VCaP (cell line): Measurements from ENCODE around the gene ITGA2.

ENCODE experiments used
- H3K27ac ChIP-seq: fragments of 450-650 bp; 2 replicates; pipeline ENCODE4 v1.5.1; 2017
- CTCF ChIP-seq: fragments of 450-650 bp; conservative IDR thresholded peaks from 2 replicates; pipeline ENCODE4 v1.5.1; 2017; ENCODE audit warnings: mild to moderate bottlenecking, moderate library complexity

The ITGA2 gene

GRCh38 chr5:52989025-52989780, at the start of gene ITGA2:
TSS of gene ITGA2 (plus strand) at chr5:52989352. CDS start at chr5:52989469, 117 bp downstream.
- no peak for TF ChIP-seq CTCF
- H3K27ac ChIP-seq: peak within 1 kb of the TSS; percentile 62

- no peak for TF ChIP-seq CTCF
- H3K27ac ChIP-seq: no peak overlapping the region
Measured at GRCh38 chr5:52943285-52943684, 45.9 kb upstream of the ITGA2 start.

- no peak for TF ChIP-seq CTCF
- no peak overlapping the region for H3K27ac ChIP-seq
Measured at GRCh38 chr5:52943808-52944207, 45.3 kb upstream of the ITGA2 start.

GRCh38 chr5:52945040-52945439, 44.1 kb upstream of the ITGA2 start:
- no peak overlapping the region for H3K27ac ChIP-seq
- no peak for TF ChIP-seq CTCF

GRCh38 chr5:52947208-52947607, 41.9 kb upstream of the ITGA2 start:
- TF ChIP-seq CTCF: no peak
- peak overlapping the region; percentile 38 for H3K27ac ChIP-seq

DNA sequence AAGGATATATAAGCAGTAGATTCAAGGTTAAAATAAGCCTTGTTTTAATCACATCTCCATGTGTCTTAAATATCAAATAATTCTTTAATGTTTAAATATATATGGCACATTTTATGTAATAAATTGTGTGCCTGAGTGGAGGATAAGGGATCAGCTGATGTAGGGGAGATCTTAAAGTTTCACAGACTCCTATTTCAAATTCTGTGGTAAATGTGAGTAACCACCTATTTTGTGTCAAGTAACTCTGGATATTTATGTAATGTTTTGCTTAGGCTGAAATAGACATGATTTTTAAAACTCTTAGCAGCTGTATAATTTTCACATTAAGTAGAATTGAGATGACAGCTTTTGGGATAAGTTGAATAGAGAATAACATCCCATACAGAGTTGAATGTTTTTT, 41.3 kb upstream of the ITGA2 start:
- no peak for TF ChIP-seq CTCF
- no peak overlapping the region for H3K27ac ChIP-seq

DNA sequence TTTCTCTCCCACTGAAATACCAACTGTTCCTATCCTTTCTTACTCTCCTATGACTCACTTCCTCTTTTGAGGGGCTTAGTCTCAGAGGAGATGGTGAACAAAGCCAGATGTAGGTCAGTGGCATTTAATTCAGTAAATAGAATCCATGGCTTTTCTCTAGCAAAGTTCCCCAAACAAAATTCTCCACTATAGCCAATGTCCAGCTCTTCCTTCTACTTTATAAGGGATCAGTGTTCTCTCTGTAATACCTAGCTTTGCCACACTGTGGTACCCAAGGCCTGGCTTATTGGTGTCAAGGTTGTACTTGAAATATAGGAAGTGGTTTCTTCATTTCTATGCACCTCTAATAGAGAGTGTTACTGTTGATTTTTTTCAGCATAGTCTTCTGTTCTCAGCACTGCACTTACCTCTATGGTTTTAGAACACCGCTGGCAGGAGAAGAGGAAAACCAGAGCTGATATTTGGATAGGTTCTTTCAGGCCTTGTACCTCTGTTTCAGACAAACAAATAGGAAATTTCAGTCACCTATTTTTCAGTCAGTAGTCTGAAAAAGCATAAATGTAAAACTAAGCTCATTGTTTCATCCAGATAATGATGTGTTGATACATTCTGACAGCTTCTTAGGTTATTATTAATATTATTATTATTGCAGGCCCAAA, 40.6 kb upstream of the ITGA2 start:
- TF ChIP-seq CTCF: peak; percentile 74
- no peak overlapping the region for H3K27ac ChIP-seq
